Natural killer cell treated with Interleukin-12 subunit alpha and Interleukin-12 subunit beta and Interleukin-15 and Interleukin-18, amount 100 ng/mL, for 72 hours (primary cell): Measurements from ENCODE around the gene MCC. TPM values are rescaled to one million over a fixed set of nuclear protein-coding genes. Genes with fewer than 3 reads are reported as not detected.
A peak's percentile ranks its signal among the peaks of the same experiment; 100 is the strongest.

Source experiments
- ATAC-seq, 2 donors: fragments of 150-1000 bp; cut with Tn5 transposase in 1 of 2; sonication (Bioruptor Pico), chemical (Tn5 transposase) in 1 of 2; 2 replicates each; pipeline ENCODE4 v1.10.0; 2021
- DNase-seq: peaks from one replicate; pipeline ENCODE4 v3.0.0; 2022; ENCODE audit warnings: low spot score
- H3K27ac Mint-ChIP-seq, 2 donors: 1 replicate in 1 of 2; 2 replicates in 1 of 2; pipeline ENCODE4 v1.8.0; 2022; ENCODE audit warnings: mixed read lengths in 2 of 2, mild to moderate bottlenecking in 1 of 2, moderate library complexity in 1 of 2
- H3K27me3 Mint-ChIP-seq, 2 donors: 1 replicate in 1 of 2; 2 replicates in 1 of 2; pipeline ENCODE4 v1.8.0; 2022; ENCODE audit warnings: mixed read lengths in 2 of 2
- H3K36me3 Mint-ChIP-seq: one replicate; pipeline ENCODE4 v1.8.0; 2022; ENCODE audit warnings: mixed read lengths
- H3K4me1 Mint-ChIP-seq, 2 donors: 1 replicate in 1 of 2; 2 replicates in 1 of 2; pipeline ENCODE4 v1.8.0; 2022; ENCODE audit warnings: low read depth in 2 of 2, mixed read lengths in 2 of 2, mild to moderate bottlenecking in 1 of 2
- H3K4me3 Mint-ChIP-seq: one replicate; pipeline ENCODE4 v1.8.0; 2022; ENCODE audit warnings: mixed read lengths
- H3K9me3 Mint-ChIP-seq: 2 replicates; pipeline ENCODE4 v1.8.0; 2022; ENCODE audit warnings: mixed read lengths
- total RNA-seq, 2 donors: library from RNA; stranded (reverse); gene quantifications; one replicate each; pipeline ENCODE4 v1.2.3, GENCODE V29; 2022

The MCC gene
- total RNA-seq, 2 donors from 2014 or later: 0.45 to 3.8 TPM

DNA sequence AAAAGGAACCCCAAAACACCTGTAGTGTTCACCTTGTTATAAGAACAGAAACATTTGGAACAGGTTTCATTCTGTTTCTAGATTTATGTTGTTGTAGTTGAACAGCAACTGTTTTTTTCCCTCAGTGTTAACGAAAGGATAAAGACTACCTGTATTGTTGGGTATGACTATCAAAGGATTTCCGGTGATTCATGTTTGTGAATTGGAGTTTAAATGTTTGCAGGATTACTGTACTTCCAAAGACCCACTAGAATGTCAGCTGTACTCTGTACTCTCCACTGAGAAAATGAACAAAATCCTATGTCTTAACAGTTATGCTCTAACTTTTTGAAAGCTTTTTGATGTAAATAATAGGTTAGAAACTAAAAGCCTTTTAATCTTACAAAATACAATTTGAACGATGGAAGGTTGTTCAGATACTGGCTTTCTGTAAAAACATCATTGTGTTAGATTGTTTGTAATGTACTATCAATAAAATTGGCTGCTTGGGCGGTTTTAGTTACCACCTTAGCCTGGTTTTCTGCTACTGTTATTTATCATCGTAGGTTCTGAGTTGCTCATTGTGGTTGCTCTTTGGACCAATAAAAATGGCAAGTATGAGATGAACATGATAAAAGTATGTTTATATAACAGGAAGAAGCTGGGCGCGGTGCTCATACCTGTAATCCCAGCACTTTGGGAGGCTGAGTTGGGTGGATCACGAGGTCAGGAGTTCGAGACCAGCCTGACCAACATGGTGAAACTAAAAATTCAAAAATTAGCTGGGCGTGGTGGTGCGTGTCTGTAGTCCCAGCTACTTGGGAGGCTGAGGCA, 467.6 kb downstream of the MCC start:
- ATAC-seq (no peak), DNase-seq (no peak)
- peaks cover 1% of the 10 kb centered on the region for H3K36me3 Mint-ChIP-seq
- H3K4me3 Mint-ChIP-seq: no peak overlapping the region
- no peaks in the 10 kb centered on the region for H3K27me3 Mint-ChIP-seq
- peaks cover 26 to 29% of the 10 kb centered on the region in 2 donors for H3K4me1 Mint-ChIP-seq
- no peaks in the 10 kb centered on the region for H3K9me3 Mint-ChIP-seq
- no peak overlapping the region for H3K27ac Mint-ChIP-seq

- peaks cover 23 to 24% of the 10 kb centered on the region in 2 donors for H3K4me1 Mint-ChIP-seq
- H3K36me3 Mint-ChIP-seq: peaks cover 19% of the 10 kb centered on the region
- no peak overlapping the region for H3K27ac Mint-ChIP-seq
Observed at GRCh38 chr5:113017881-113018635, 470.2 kb downstream of the MCC start.

GRCh38 chr5:113005454-113005853, 482.8 kb downstream of the MCC start:
- Mint-ChIP-seq H3K9me3 (no peaks in the 10 kb centered on the region), H3K27ac (no peak overlapping the region), H3K27me3 (no peaks in the 10 kb centered on the region), H3K36me3 (peaks cover 26% of the 10 kb centered on the region), H3K4me3 (no peak overlapping the region), H3K4me1 (peaks cover 5 to 12% of the 10 kb centered on the region in 2 donors)
- DNase-seq: no peak
- no peak for ATAC-seq

More at GRCh38 chr5:113017881-113018635, 470.2 kb downstream of the MCC start:
- no peak for DNase-seq
- ATAC-seq: no peak
- Mint-ChIP-seq H3K4me3 (no peak overlapping the region), H3K27me3 (no peaks in the 10 kb centered on the region), H3K9me3 (no peaks in the 10 kb centered on the region)

DNA sequence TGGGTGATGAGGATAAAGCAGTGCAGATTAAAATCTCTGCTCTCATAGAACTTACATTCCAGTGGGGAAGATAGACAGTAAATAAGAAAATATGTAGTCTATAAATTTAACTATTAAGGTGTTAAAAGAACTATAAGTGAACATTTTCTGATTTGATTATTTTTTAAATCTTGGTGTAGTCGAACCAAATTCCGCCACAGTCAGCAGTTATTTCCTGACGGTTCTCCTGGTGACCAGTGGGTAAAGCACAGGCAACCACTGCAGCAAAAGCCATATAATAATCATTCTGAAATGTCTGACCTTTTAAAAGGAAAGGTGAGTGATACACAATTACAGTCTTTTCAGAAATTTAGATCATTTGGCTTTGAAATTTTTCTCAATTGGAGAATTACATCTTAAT, 484.5 kb downstream of the MCC start:
- Mint-ChIP-seq H3K4me1 (peaks cover 5 to 15% of the 10 kb centered on the region in 2 donors), H3K27me3 (no peaks in the 10 kb centered on the region), H3K9me3 (no peaks in the 10 kb centered on the region), H3K4me3 (no peak overlapping the region), H3K27ac (no peak overlapping the region), H3K36me3 (peaks cover 26% of the 10 kb centered on the region)
- ATAC-seq (no peak), DNase-seq (no peak)

- Mint-ChIP-seq H3K9me3 (no peaks in the 10 kb centered on the region), H3K36me3 (peaks cover 17% of the 10 kb centered on the region), H3K27me3 (no peaks in the 10 kb centered on the region)
Observed at GRCh38 chr5:113002423-113002822, 485.8 kb downstream of the MCC start.

GRCh38 chr5:113000466-113000865, 487.8 kb downstream of the MCC start:
- Mint-ChIP-seq H3K27me3 (no peaks in the 10 kb centered on the region), H3K4me3 (no peak overlapping the region), H3K36me3 (peaks cover 16% of the 10 kb centered on the region), H3K4me1 (peaks cover 16 to 18% of the 10 kb centered on the region in 2 donors), H3K27ac (no peak overlapping the region), H3K9me3 (no peaks in the 10 kb centered on the region)
- DNase-seq: no peak
- ATAC-seq: no peak

More at GRCh38 chr5:113002423-113002822, 485.8 kb downstream of the MCC start:
- Mint-ChIP-seq H3K4me1 (peaks cover 10 to 17% of the 10 kb centered on the region in 2 donors), H3K27ac (no peak overlapping the region), H3K4me3 (no peak overlapping the region)
- ATAC-seq: no peak
- no peak for DNase-seq

GRCh38 chr5:112998296-112998695, 490.0 kb downstream of the MCC start:
- Mint-ChIP-seq H3K36me3 (peaks cover 15% of the 10 kb centered on the region), H3K27ac (no peak overlapping the region), H3K4me3 (no peak overlapping the region), H3K27me3 (no peaks in the 10 kb centered on the region), H3K4me1 (peaks cover 12 to 14% of the 10 kb centered on the region in 2 donors), H3K9me3 (no peaks in the 10 kb centered on the region)
- no peak for DNase-seq
- no peak for ATAC-seq

DNA sequence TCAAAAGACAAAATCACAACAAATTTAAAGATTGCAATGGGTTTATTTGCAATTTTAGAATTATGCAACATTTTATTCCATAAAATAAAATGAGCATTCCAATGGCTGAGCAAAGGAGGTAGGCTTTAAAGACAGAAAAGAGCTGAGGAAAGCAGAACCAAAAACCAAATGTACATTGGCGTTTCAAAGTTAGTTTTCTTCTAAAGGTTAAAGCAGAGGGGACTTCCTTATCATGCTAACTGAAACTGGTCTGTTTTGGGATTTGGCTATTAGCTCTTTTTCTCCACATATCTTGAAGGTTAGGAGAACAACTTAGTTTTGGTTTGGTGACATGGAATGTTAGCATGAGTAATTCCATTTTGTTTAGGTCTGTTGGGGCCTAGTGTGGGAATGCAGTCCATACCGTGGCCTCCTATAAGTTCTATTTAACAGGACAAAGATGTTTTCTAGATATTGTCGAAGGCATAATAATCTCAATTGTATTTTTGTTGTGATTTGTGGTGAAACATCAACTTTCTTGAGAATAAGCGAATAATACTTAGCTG, 491.4 kb downstream of the MCC start:
- ATAC-seq: no peak
- no peak overlapping the region for H3K27ac Mint-ChIP-seq
- no peak for DNase-seq
- H3K4me1 Mint-ChIP-seq: peaks cover 13 to 14% of the 10 kb centered on the region in 2 donors
- peaks cover 10% of the 10 kb centered on the region for H3K36me3 Mint-ChIP-seq
- no peak overlapping the region for H3K4me3 Mint-ChIP-seq
- no peaks in the 10 kb centered on the region for H3K27me3 Mint-ChIP-seq
- no peaks in the 10 kb centered on the region for H3K9me3 Mint-ChIP-seq

DNA sequence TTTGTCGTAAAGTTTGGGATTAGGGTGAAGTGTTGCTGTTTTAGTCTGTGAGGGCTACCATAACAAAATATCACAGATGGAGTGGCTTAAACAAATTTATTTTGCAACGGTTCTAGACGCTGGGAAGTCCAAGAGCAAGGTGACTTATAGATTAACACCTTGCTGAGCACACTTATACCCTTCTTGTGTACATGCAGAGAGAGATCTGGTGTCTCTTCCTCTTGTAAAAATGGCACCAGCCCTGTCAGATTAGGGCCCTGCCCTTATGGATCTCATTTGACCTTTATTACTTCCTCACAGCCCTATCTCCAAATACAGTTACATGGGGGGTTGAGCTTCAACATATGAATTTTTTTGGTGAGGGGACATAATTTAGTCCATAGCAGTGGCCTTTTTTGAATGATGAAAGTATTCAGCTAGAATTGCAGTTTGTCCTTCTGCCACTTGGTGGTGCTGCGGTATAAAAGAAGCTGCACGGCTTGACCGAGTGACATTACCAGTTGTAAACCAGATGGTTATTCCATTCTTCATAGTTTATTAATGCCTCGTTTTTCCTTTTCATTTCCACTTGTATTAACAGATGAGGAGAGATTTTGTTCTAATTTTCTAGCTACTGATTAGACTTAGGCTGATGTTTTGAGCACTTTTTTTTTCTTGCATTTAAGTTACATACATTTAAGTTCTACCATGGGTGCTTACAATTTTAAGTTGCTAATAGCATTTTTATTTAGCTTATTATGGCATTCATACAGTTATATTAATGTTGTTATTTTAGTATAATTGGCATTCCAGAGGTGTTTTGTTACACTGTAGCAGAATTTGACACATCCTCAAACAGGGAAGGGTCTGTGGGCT, 492.3 kb downstream of the MCC start:
- H3K9me3 Mint-ChIP-seq: no peaks in the 10 kb centered on the region
- no peaks in the 10 kb centered on the region for H3K27me3 Mint-ChIP-seq
- ATAC-seq (peak; percentile 56 to 61), DNase-seq (peak; percentile 83)
- peaks cover 6% of the 10 kb centered on the region for H3K36me3 Mint-ChIP-seq
- H3K27ac Mint-ChIP-seq: no peak overlapping the region
- H3K4me1 Mint-ChIP-seq: peaks cover 13 to 18% of the 10 kb centered on the region in 2 donors
- H3K4me3 Mint-ChIP-seq: no peak overlapping the region

GRCh38 chr5:112986224-112986623, 502.0 kb downstream of the MCC start:
- no peak overlapping the region for H3K4me3 Mint-ChIP-seq
- no peak for ATAC-seq
- peaks cover 11% of the 10 kb centered on the region for H3K36me3 Mint-ChIP-seq
- no peaks in the 10 kb centered on the region for H3K9me3 Mint-ChIP-seq
- DNase-seq: no peak
- H3K27me3 Mint-ChIP-seq: no peaks in the 10 kb centered on the region
- H3K27ac Mint-ChIP-seq: no peak overlapping the region
- H3K4me1 Mint-ChIP-seq: peaks cover 26 to 42% of the 10 kb centered on the region in 2 donors

GRCh38 chr5:112983363-112983762, 504.9 kb downstream of the MCC start:
- H3K4me1 Mint-ChIP-seq: peaks cover 28 to 50% of the 10 kb centered on the region in 2 donors
- H3K4me3 Mint-ChIP-seq: no peak overlapping the region
- no peaks in the 10 kb centered on the region for H3K27me3 Mint-ChIP-seq
- H3K36me3 Mint-ChIP-seq: peaks cover 11% of the 10 kb centered on the region
- no peak for DNase-seq
- ATAC-seq: no peak
- H3K27ac Mint-ChIP-seq: peak overlapping the region in 1 of 2 donors; percentile 19
- no peaks in the 10 kb centered on the region for H3K9me3 Mint-ChIP-seq

GRCh38 chr5:112979723-112980122, 508.5 kb downstream of the MCC start:
- no peaks in the 10 kb centered on the region for H3K27me3 Mint-ChIP-seq
- ATAC-seq (no peak), DNase-seq (no peak)
- peaks cover 45 to 71% of the 10 kb centered on the region in 2 donors for H3K4me1 Mint-ChIP-seq
- H3K36me3 Mint-ChIP-seq: peaks cover 11% of the 10 kb centered on the region
- no peaks in the 10 kb centered on the region for H3K9me3 Mint-ChIP-seq
- peak overlapping the region; percentile 29 to 76 for H3K27ac Mint-ChIP-seq
- peak overlapping the region; percentile 96 for H3K4me3 Mint-ChIP-seq

DNA sequence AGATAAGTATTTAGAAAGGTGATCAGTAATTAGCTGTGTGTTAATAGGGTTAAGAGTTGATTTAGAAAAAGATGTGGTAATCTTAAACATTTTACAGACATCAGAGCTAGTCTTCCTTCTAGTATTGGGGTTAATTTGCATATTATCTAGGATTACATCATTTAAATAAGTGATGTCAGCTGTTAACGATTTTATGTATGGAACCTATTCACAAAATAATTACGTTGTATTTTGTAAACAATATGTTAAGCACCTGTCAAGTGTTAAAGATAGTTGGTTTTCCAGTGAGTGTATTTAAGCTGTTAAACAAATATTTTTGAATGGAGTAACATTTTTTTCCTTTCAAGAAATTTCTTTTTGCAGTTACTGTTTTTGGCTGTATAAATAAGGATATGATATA, 509.4 kb downstream of the MCC start:
- ATAC-seq (no peak), DNase-seq (no peak)
- peak overlapping the region; percentile 96 for H3K4me3 Mint-ChIP-seq
- H3K4me1 Mint-ChIP-seq: peaks cover 41 to 67% of the 10 kb centered on the region in 2 donors
- peak overlapping the region in 1 of 2 donors; percentile 87 for H3K27ac Mint-ChIP-seq
- H3K36me3 Mint-ChIP-seq: peaks cover 10% of the 10 kb centered on the region
- H3K9me3 Mint-ChIP-seq: no peaks in the 10 kb centered on the region
- H3K27me3 Mint-ChIP-seq: no peaks in the 10 kb centered on the region
